Measurements from ENCODE around the gene SCN1B. TPM values are rescaled to one million over a fixed set of nuclear protein-coding genes. Genes with fewer than 3 reads are reported as not detected.
"Not testable (repeated sequence)": the region's sequence is repeated elsewhere in the genome, so short reads cannot be mapped to it uniquely, and the experiment has no call there.

SCN1B gene
- total and polyA plus RNA-seq, 5 donors from 2014 or later, result 0.08 to 2.0 (median 0.17) TPM; not detected in 1

DNA sequence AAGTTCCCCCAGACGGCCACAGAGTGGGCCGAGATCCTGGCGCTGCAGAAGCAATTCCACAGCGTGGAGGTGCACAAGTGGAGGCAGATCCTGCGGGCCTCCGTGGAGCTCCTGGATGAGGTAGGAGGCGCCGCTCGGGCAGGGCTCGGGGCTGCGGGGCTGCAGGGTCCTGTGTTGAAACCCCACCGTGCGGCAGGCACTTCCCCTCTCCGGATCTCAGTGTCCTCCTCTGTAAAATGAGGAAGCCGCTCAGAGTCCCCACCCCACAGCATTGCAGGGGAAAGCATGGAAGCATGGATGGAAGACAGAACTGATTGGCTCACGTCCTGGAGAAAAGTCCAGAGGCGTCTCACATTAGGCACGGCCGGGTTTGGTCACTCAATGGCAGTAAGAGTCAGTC lies 6.8 kb upstream of the SCN1B start:
- Histone ChIP-seq H3K36me3 (ENCODE audit: control insufficient read depth, insufficient read depth, low read length) (peaks cover 75% of the 10 kb centered on the region), H3K27me3 (ENCODE audit: control insufficient read depth, insufficient read depth, low read length) (no peaks in the 10 kb centered on the region), H3K9me3 (ENCODE audit: control insufficient read depth in 2 of 2, low read length in 2 of 2) (no peaks in the 10 kb centered on the region), H3K4me3 (ENCODE audit: low read depth, low read length) (no peak overlapping the region), H3K4me1 (ENCODE audit: control insufficient read depth, insufficient read depth, low read length, poor library complexity, severe bottlenecking) (no peaks in the 10 kb centered on the region), H3K27ac (ENCODE audit: insufficient read depth, low read length, poor library complexity, severe bottlenecking) (no peak overlapping the region)
- ATAC-seq (ENCODE audit: low read depth in 2 of 2) (no peak), DNase-seq (no peak)
- Mint-ChIP-seq H3K36me3 (peaks cover 36% of the 10 kb centered on the region), H3K4me1 (peaks cover 0 to 10% (median under 1%) of the 10 kb centered on the region in 4 donors), H3K4me3 (no peak overlapping the region), H3K27ac (no peak overlapping the region), H3K27me3 (no peaks in the 10 kb centered on the region), H3K9me3 (no peaks in the 10 kb centered on the region)

DNA sequence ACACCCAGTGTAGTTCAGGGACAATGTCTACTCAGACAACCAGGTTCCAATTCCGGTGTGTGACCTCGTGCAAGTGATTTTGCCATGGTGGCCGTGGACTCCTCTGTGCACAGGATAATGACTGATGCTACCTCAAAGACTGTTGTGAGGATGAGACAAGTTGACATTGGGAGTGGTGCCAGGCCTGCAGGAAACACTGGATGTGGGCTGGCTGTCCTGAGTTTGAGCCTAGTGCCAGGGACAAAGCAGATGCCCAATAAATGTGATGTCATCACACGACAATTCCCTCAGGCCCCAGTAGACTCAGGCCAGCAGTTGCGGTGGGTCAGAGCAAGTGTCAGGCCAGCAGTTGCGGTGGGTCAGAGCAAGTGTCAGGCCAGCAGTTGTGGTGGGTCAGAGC lies 6.2 kb upstream of the SCN1B start:
- Mint-ChIP-seq H3K4me3 (no peak overlapping the region), H3K27ac (peak overlapping the region in 1 of 3 donors; percentile 54)
- H3K36me3 ChIP-seq (ENCODE audit: control insufficient read depth, insufficient read depth, low read length), result peaks cover 68% of the 10 kb centered on the region

DNA sequence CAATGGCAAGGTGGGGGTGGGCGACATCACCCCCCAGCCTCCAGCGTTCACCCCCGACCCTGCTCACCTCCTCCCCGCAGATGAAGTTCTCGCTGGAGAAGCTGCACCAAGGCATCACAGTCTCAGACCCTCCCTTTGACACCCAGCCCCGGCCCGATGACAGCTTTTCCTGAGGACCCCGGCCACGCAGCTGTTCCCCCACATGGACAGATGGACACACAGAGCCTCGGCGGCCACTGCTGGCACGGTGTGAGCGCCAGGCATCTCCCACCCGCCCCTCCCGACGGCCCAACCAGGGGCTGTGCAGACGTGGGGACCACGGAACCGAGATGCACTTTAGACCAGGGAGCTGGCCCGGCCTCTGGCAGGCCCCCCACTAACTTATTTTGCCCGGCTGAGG lies 4.3 kb upstream of the SCN1B start:
- Histone ChIP-seq H3K27me3 (ENCODE audit: control insufficient read depth, insufficient read depth, low read length) (no peaks in the 10 kb centered on the region), H3K4me3 (ENCODE audit: low read depth, low read length) (no peak overlapping the region), H3K27ac (ENCODE audit: insufficient read depth, low read length, poor library complexity, severe bottlenecking) (no peak overlapping the region), H3K36me3 (ENCODE audit: control insufficient read depth, insufficient read depth, low read length) (peaks cover 50% of the 10 kb centered on the region), H3K9me3 (ENCODE audit: control insufficient read depth in 2 of 2, low read length in 2 of 2) (no peaks in the 10 kb centered on the region), H3K4me1 (ENCODE audit: control insufficient read depth, insufficient read depth, low read length, poor library complexity, severe bottlenecking) (peaks cover 9% of the 10 kb centered on the region)
- Mint-ChIP-seq H3K27me3 (peaks cover under 1% of the 10 kb centered on the region), H3K4me1 (peaks cover 0 to 10% (median under 1%) of the 10 kb centered on the region in 4 donors), H3K9me3 (no peaks in the 10 kb centered on the region), H3K27ac (peak overlapping the region in 1 of 3 donors; percentile 43), H3K36me3 (peaks cover 24% of the 10 kb centered on the region), H3K4me3 (peak overlapping the region in 1 of 4 donors; percentile 4)
- ATAC-seq (ENCODE audit: low read depth in 2 of 2) (no peak), DNase-seq (no peak)

More for the DNA sequence above, 6.2 kb upstream of the SCN1B start:
- H3K36me3 Mint-ChIP-seq, result peaks cover 34% of the 10 kb centered on the region
- no peaks in the 10 kb centered on the region for H3K27me3 ChIP-seq (ENCODE audit: control insufficient read depth, insufficient read depth, low read length)
- no peaks in the 10 kb centered on the region for H3K27me3 Mint-ChIP-seq
- ATAC-seq (ENCODE audit: low read depth in 2 of 2) (no peak), DNase-seq (no peak)
- no peaks in the 10 kb centered on the region for H3K9me3 ChIP-seq (ENCODE audit: control insufficient read depth in 2 of 2, low read length in 2 of 2)
- no peak overlapping the region for H3K4me3 ChIP-seq (ENCODE audit: low read depth, low read length)
- no peaks in the 10 kb centered on the region for H3K9me3 Mint-ChIP-seq
- H3K4me1 ChIP-seq (ENCODE audit: control insufficient read depth, insufficient read depth, low read length, poor library complexity, severe bottlenecking), result no peaks in the 10 kb centered on the region
- peaks cover 0 to 10% (median under 1%) of the 10 kb centered on the region in 4 donors for H3K4me1 Mint-ChIP-seq
- no peak overlapping the region for H3K27ac ChIP-seq (ENCODE audit: insufficient read depth, low read length, poor library complexity, severe bottlenecking)

- peaks cover 45% of the 10 kb centered on the region for H3K36me3 ChIP-seq (ENCODE audit: control insufficient read depth, insufficient read depth, low read length)
- Mint-ChIP-seq H3K27me3 (peaks cover 5% of the 10 kb centered on the region), H3K27ac (peak overlapping the region in 1 of 3 donors; percentile 63), H3K4me3 (no peak overlapping the region), H3K36me3 (peaks cover 21% of the 10 kb centered on the region), H3K4me1 (peaks cover 0 to 14% (median 5%) of the 10 kb centered on the region in 4 donors), H3K9me3 (peaks cover 0 to 3% (median 0%) of the 10 kb centered on the region in 7 donors)
- no peaks in the 10 kb centered on the region for H3K9me3 ChIP-seq (ENCODE audit: control insufficient read depth in 2 of 2, low read length in 2 of 2)
- no peak for DNase-seq
- ATAC-seq (ENCODE audit: low read depth in 2 of 2), result no peak
- peaks cover 13% of the 10 kb centered on the region for H3K4me1 ChIP-seq (ENCODE audit: control insufficient read depth, insufficient read depth, low read length, poor library complexity, severe bottlenecking)
- H3K4me3 ChIP-seq (ENCODE audit: low read depth, low read length), result no peak overlapping the region
- no peak overlapping the region for H3K27ac ChIP-seq (ENCODE audit: insufficient read depth, low read length, poor library complexity, severe bottlenecking)
- H3K27me3 ChIP-seq (ENCODE audit: control insufficient read depth, insufficient read depth, low read length), result peaks cover 4% of the 10 kb centered on the region
Observed at GRCh38 chr19:35026418-35026817, 3.9 kb upstream of the SCN1B start.

DNA sequence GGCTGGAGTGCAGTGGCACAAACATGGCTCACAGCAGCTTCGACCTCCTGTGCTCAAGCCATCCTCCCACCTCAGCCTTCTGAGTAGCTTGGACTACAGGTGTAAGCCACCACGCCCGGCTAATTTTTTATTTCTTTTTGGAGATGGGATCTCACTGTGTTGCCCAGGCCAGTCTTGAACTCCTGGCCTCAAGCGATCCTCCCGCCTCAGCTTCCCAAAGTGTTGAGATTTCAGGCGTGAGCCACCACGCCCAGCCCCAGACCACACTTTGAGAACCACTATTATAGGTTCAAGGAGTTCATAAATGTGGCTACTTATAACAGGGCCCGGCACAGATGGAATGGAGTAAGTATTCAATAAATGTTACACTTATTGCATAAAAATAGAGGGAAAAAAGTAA lies 3.3 kb upstream of the SCN1B start:
- Histone ChIP-seq H3K27me3 (ENCODE audit: control insufficient read depth, insufficient read depth, low read length) (peaks cover 7% of the 10 kb centered on the region), H3K9me3 (ENCODE audit: control insufficient read depth in 2 of 2, low read length in 2 of 2) (no peaks in the 10 kb centered on the region), H3K36me3 (ENCODE audit: control insufficient read depth, insufficient read depth, low read length) (peaks cover 40% of the 10 kb centered on the region), H3K27ac (ENCODE audit: insufficient read depth, low read length, poor library complexity, severe bottlenecking) (no peak overlapping the region), H3K4me3 (ENCODE audit: low read depth, low read length) (no peak overlapping the region), H3K4me1 (ENCODE audit: control insufficient read depth, insufficient read depth, low read length, poor library complexity, severe bottlenecking) (peaks cover 13% of the 10 kb centered on the region)
- DNase-seq (no peak), ATAC-seq (ENCODE audit: low read depth in 2 of 2) (no peak)
- peaks cover 0 to 4% (median 0%) of the 10 kb centered on the region in 7 donors for H3K9me3 Mint-ChIP-seq
- H3K36me3 Mint-ChIP-seq, result peaks cover 21% of the 10 kb centered on the region
- H3K27ac Mint-ChIP-seq, result peak overlapping the region in 1 of 3 donors; percentile 65
- H3K4me3 Mint-ChIP-seq, result peak overlapping the region in 1 of 4 donors; percentile 14
- peaks cover 9% of the 10 kb centered on the region for H3K27me3 Mint-ChIP-seq
- H3K4me1 Mint-ChIP-seq, result peaks cover 0 to 15% (median 7%) of the 10 kb centered on the region in 4 donors

- Histone ChIP-seq H3K27me3 (ENCODE audit: control insufficient read depth, insufficient read depth, low read length) (peaks cover 11% of the 10 kb centered on the region), H3K36me3 (ENCODE audit: control insufficient read depth, insufficient read depth, low read length) (peaks cover 30% of the 10 kb centered on the region), H3K9me3 (ENCODE audit: control insufficient read depth in 2 of 2, low read length in 2 of 2) (no peaks in the 10 kb centered on the region), H3K4me3 (ENCODE audit: low read depth, low read length) (no peak overlapping the region), H3K4me1 (ENCODE audit: control insufficient read depth, insufficient read depth, low read length, poor library complexity, severe bottlenecking) (peaks cover 13% of the 10 kb centered on the region), H3K27ac (ENCODE audit: insufficient read depth, low read length, poor library complexity, severe bottlenecking) (no peak overlapping the region)
- H3K4me1 Mint-ChIP-seq, result peaks cover 3 to 12% (median 7%) of the 10 kb centered on the region in 4 donors
- H3K36me3 Mint-ChIP-seq, result peaks cover 20% of the 10 kb centered on the region
- ATAC-seq (ENCODE audit: low read depth in 2 of 2) (no peak), DNase-seq (no peak)
- peaks cover 0 to 4% (median 0%) of the 10 kb centered on the region in 7 donors for H3K9me3 Mint-ChIP-seq
- H3K27ac Mint-ChIP-seq, result peak overlapping the region in 1 of 3 donors; percentile 55
- peak overlapping the region; percentile 14 to 72 (median 44) for H3K4me3 Mint-ChIP-seq
- peaks cover 14% of the 10 kb centered on the region for H3K27me3 Mint-ChIP-seq
Observed at GRCh38 chr19:35027851-35028599, 2.2 kb upstream of the SCN1B start.

- not testable (repeated sequence) for ATAC-seq (ENCODE audit: low read depth in 2 of 2); H3K4me3 ChIP-seq (ENCODE audit: low read depth, low read length); DNase-seq; H3K9me3 ChIP-seq (ENCODE audit: control insufficient read depth in 2 of 2, low read length in 2 of 2); H3K27ac ChIP-seq (ENCODE audit: insufficient read depth, low read length, poor library complexity, severe bottlenecking); H3K9me3 Mint-ChIP-seq
- Mint-ChIP-seq H3K4me3 (peak overlapping the region in 1 of 4 donors; percentile 84), H3K4me1 (peaks cover 4 to 12% (median 7%) of the 10 kb centered on the region in 4 donors), H3K36me3 (peaks cover 18% of the 10 kb centered on the region), H3K27me3 (peaks cover 18% of the 10 kb centered on the region), H3K27ac (peak overlapping the region in 1 of 3 donors; percentile 55)
- Histone ChIP-seq H3K4me1 (ENCODE audit: control insufficient read depth, insufficient read depth, low read length, poor library complexity, severe bottlenecking) (peaks cover 13% of the 10 kb centered on the region), H3K27me3 (ENCODE audit: control insufficient read depth, insufficient read depth, low read length) (peaks cover 11% of the 10 kb centered on the region), H3K36me3 (ENCODE audit: control insufficient read depth, insufficient read depth, low read length) (peaks cover 25% of the 10 kb centered on the region)
Observed at GRCh38 chr19:35028600-35028885, 1.7 kb upstream of the SCN1B start.

All from CD4-positive, CD25-positive, alpha-beta regulatory T cell (primary cell).